ENCODE measurements around the gene LMF1.

LMF1 gene

GRCh38 chr16:1012135-1012534, 41.4 kb upstream of the LMF1 start:
- H3K36me3 ChIP-seq (ENCODE audit: control insufficient read depth in 5 of 5, insufficient read depth in 5 of 5, low read length in 5 of 5), result no peaks in the 10 kb centered on the region
- H3K4me1 ChIP-seq (ENCODE audit: control insufficient read depth in 5 of 5, insufficient read depth in 5 of 5, low read length in 5 of 5), result no peaks in the 10 kb centered on the region
- H3K4me3 ChIP-seq (ENCODE audit: low read depth in 1 of 5, low read length in 5 of 5), result no peak overlapping the region
- no peak overlapping the region for H3K9ac ChIP-seq (ENCODE audit: low read length in 5 of 5)
- no peak overlapping the region for H3K27ac ChIP-seq (ENCODE audit: low read depth, low read length)
- H3K9me3 ChIP-seq (ENCODE audit: control insufficient read depth in 5 of 5, low read length in 5 of 5), result no peaks in the 10 kb centered on the region
- H3K27me3 ChIP-seq (ENCODE audit: control insufficient read depth in 5 of 5, insufficient read depth in 4 of 5, low read length in 5 of 5), result peaks cover 15 to 45% (median 32%) of the 10 kb centered on the region in 5 donors

DNA sequence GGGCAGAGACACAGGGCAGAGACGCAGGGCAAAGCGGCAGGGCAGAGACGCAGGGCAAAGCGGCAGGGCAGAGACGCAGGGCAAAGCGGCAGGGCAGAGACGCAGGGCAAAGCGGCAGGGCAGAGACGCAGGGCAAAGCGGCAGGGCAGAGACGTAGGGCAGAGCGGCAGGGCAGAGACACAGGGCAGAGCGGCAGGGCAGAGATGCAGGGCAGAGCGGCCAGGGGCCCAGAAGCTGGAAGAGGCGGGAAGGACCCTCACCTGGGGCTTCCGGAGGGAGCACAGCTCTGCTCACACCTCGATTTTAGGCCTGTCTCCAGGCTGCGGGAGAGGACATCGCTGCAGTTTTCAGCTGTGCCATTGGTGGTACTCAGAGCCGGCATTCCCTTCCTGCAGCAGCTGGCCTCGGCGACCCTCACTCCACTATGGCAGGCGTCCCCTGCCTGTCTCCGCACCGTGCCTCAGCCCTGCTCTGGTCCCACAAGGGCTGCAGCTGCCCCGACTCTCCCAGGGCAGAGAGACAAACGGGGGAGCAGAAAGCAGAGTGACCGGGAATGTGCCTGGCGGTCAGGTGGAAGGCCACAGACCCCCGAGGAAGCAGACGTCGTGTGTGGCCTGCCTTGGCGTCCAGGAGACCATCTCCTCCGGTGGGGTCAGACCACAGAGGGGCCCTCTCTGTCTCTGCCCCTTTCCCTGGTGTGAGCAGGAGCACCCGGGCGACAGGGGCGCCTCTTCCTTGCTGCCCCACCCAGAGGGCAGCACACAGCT, 40.7 kb upstream of the LMF1 start:
- Histone ChIP-seq H3K9me3 (ENCODE audit: control insufficient read depth in 5 of 5, low read length in 5 of 5) (no peaks in the 10 kb centered on the region), H3K4me1 (ENCODE audit: control insufficient read depth in 5 of 5, insufficient read depth in 5 of 5, low read length in 5 of 5) (no peaks in the 10 kb centered on the region), H3K4me3 (ENCODE audit: low read depth in 1 of 5, low read length in 5 of 5) (no peak overlapping the region), H3K27ac (ENCODE audit: low read depth, low read length) (no peak overlapping the region), H3K9ac (ENCODE audit: low read length in 5 of 5) (no peak overlapping the region), H3K27me3 (ENCODE audit: control insufficient read depth in 5 of 5, insufficient read depth in 4 of 5, low read length in 5 of 5) (peaks cover 15 to 45% (median 32%) of the 10 kb centered on the region in 5 donors), H3K36me3 (ENCODE audit: control insufficient read depth in 5 of 5, insufficient read depth in 5 of 5, low read length in 5 of 5) (no peaks in the 10 kb centered on the region)

- no peaks in the 10 kb centered on the region for H3K9me3 ChIP-seq (ENCODE audit: control insufficient read depth in 5 of 5, low read length in 5 of 5)
- H3K4me1 ChIP-seq (ENCODE audit: control insufficient read depth in 5 of 5, insufficient read depth in 5 of 5, low read length in 5 of 5), result no peaks in the 10 kb centered on the region
- H3K4me3 ChIP-seq (ENCODE audit: low read depth in 1 of 5, low read length in 5 of 5), result no peak overlapping the region
- H3K9ac ChIP-seq (ENCODE audit: low read length in 5 of 5), result no peak overlapping the region
- H3K27me3 ChIP-seq (ENCODE audit: control insufficient read depth in 5 of 5, insufficient read depth in 4 of 5, low read length in 5 of 5), result peaks cover 15 to 45% (median 32%) of the 10 kb centered on the region in 5 donors
- no peak overlapping the region for H3K27ac ChIP-seq (ENCODE audit: low read depth, low read length)
- no peaks in the 10 kb centered on the region for H3K36me3 ChIP-seq (ENCODE audit: control insufficient read depth in 5 of 5, insufficient read depth in 5 of 5, low read length in 5 of 5)
Measured at GRCh38 chr16:1010815-1011214, 40.0 kb upstream of the LMF1 start.

GRCh38 chr16:1010251-1010650, 39.5 kb upstream of the LMF1 start:
- H3K9ac ChIP-seq (ENCODE audit: low read length in 5 of 5), result no peak overlapping the region
- peaks cover 15 to 45% (median 32%) of the 10 kb centered on the region in 5 donors for H3K27me3 ChIP-seq (ENCODE audit: control insufficient read depth in 5 of 5, insufficient read depth in 4 of 5, low read length in 5 of 5)
- H3K36me3 ChIP-seq (ENCODE audit: control insufficient read depth in 5 of 5, insufficient read depth in 5 of 5, low read length in 5 of 5), result no peaks in the 10 kb centered on the region
- H3K9me3 ChIP-seq (ENCODE audit: control insufficient read depth in 5 of 5, low read length in 5 of 5), result no peaks in the 10 kb centered on the region
- H3K4me1 ChIP-seq (ENCODE audit: control insufficient read depth in 5 of 5, insufficient read depth in 5 of 5, low read length in 5 of 5), result no peaks in the 10 kb centered on the region
- no peak overlapping the region for H3K4me3 ChIP-seq (ENCODE audit: low read depth in 1 of 5, low read length in 5 of 5)
- no peak overlapping the region for H3K27ac ChIP-seq (ENCODE audit: low read depth, low read length)

DNA sequence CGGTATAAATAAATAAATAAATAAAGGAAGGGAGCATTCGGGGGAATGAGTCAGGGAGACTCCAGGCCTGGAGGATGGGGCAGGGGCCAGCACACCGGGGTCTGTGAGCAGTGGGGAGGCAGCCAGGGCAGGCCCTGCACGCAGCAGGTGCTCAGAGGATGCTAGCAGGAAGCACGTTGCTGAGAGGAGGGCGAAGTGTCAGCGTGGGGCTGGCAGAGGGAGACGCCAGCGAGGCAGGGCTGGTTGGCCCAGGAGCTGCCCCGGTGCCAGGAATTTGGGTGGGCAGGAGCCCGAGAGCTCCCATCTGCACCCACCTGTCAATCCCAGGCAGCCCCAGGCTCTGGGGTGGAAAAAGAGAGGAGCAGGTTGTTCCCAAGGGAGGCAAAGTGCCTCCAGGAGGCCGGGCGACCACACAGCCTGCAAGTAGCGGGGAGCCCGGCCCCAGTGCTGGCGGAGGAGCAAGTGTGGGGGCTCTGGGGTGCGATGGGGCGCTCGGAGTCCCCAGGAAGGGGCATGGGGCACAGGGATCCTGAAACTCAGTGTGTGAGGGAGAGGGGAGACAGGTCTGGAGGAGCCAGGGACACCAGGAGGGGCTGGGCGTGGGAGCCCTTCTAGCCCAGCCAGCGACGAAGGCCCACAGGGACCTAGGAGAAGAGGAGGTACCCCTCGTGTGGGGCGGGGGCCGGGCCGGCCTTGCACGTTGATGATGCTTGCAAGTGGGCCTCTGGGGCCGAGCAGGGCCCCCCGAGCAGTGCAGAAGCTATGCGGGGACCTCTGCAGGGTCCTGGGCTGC, 38.8 kb upstream of the LMF1 start:
- no peak overlapping the region for H3K9ac ChIP-seq (ENCODE audit: low read length in 5 of 5)
- no peaks in the 10 kb centered on the region for H3K9me3 ChIP-seq (ENCODE audit: control insufficient read depth in 5 of 5, low read length in 5 of 5)
- H3K27me3 ChIP-seq (ENCODE audit: control insufficient read depth in 5 of 5, insufficient read depth in 4 of 5, low read length in 5 of 5), result peaks cover 15 to 45% (median 32%) of the 10 kb centered on the region in 5 donors
- H3K4me1 ChIP-seq (ENCODE audit: control insufficient read depth in 5 of 5, insufficient read depth in 5 of 5, low read length in 5 of 5), result no peaks in the 10 kb centered on the region
- H3K4me3 ChIP-seq (ENCODE audit: low read depth in 1 of 5, low read length in 5 of 5), result no peak overlapping the region
- no peak overlapping the region for H3K27ac ChIP-seq (ENCODE audit: low read depth, low read length)
- no peaks in the 10 kb centered on the region for H3K36me3 ChIP-seq (ENCODE audit: control insufficient read depth in 5 of 5, insufficient read depth in 5 of 5, low read length in 5 of 5)

GRCh38 chr16:1008085-1008484, 37.3 kb upstream of the LMF1 start:
- H3K36me3 ChIP-seq (ENCODE audit: control insufficient read depth in 5 of 5, insufficient read depth in 5 of 5, low read length in 5 of 5), result no peaks in the 10 kb centered on the region
- H3K27ac ChIP-seq (ENCODE audit: low read depth, low read length), result no peak overlapping the region
- peaks cover 0 to 8% (median under 1%) of the 10 kb centered on the region in 5 donors for H3K4me1 ChIP-seq (ENCODE audit: control insufficient read depth in 5 of 5, insufficient read depth in 5 of 5, low read length in 5 of 5)
- no peaks in the 10 kb centered on the region for H3K9me3 ChIP-seq (ENCODE audit: control insufficient read depth in 5 of 5, low read length in 5 of 5)
- no peak overlapping the region for H3K4me3 ChIP-seq (ENCODE audit: low read depth in 1 of 5, low read length in 5 of 5)
- H3K27me3 ChIP-seq (ENCODE audit: control insufficient read depth in 5 of 5, insufficient read depth in 4 of 5, low read length in 5 of 5), result peaks cover 15 to 47% (median 32%) of the 10 kb centered on the region in 5 donors
- H3K9ac ChIP-seq (ENCODE audit: low read length in 5 of 5), result no peak overlapping the region

DNA sequence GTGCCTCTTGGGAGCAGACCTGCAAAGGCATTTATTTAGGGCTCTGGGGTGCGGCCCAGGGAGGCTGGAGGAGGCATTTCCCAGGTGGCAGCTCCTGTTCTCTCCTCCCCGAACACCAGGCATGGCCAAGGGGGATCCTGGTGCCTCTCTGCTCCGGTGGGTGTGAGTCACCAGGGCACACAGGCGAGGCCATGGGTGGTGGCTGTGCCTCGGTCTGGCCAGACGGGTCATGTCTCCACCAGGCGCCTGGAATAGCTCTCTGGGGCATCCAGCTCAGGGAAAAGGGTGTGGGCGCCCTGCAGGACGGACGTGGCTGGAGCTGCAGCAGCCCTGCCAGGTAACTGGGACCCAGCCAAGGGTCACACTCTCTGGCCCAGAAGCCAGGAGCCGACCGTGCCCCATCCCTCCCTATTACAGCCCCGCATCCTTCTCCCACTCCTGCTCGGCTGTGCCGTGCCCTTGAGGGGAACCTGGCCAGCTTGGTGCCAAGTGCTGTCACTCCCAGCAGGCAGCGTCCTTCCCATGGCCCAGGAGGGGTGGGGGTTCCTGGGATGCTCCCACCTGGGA, 36.6 kb upstream of the LMF1 start:
- Histone ChIP-seq H3K4me3 (ENCODE audit: low read depth in 1 of 5, low read length in 5 of 5) (no peak overlapping the region), H3K9ac (ENCODE audit: low read length in 5 of 5) (no peak overlapping the region), H3K27ac (ENCODE audit: low read depth, low read length) (no peak overlapping the region), H3K9me3 (ENCODE audit: control insufficient read depth in 5 of 5, low read length in 5 of 5) (no peaks in the 10 kb centered on the region), H3K4me1 (ENCODE audit: control insufficient read depth in 5 of 5, insufficient read depth in 5 of 5, low read length in 5 of 5) (peaks cover 0 to 13% (median 6%) of the 10 kb centered on the region in 5 donors), H3K36me3 (ENCODE audit: control insufficient read depth in 5 of 5, insufficient read depth in 5 of 5, low read length in 5 of 5) (no peaks in the 10 kb centered on the region), H3K27me3 (ENCODE audit: control insufficient read depth in 5 of 5, insufficient read depth in 4 of 5, low read length in 5 of 5) (peaks cover 15 to 46% (median 32%) of the 10 kb centered on the region in 5 donors)

DNA sequence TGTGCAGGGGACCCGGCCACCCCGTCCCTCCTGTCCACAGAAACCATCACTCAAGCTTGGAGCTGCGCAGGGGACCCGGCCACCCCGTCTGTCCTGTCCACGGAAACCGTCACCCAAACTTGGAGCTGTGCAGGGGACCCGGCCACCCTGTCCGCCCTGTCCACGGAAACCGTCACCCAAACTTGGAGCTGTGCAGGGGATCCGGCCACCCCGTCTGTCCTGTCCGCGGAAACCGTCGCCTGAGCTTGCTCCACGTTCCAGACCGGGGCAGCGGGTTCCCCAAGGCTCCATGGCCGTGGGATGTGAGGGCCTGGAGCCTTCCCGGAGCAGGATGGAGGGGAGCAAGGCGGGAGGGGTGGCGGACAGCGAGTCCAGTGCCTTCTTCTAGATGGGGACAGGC, 36.0 kb upstream of the LMF1 start:
- no peak overlapping the region for H3K9ac ChIP-seq (ENCODE audit: low read length in 5 of 5)
- no peak overlapping the region for H3K27ac ChIP-seq (ENCODE audit: low read depth, low read length)
- H3K4me3 ChIP-seq (ENCODE audit: low read depth in 1 of 5, low read length in 5 of 5), result no peak overlapping the region
- no peaks in the 10 kb centered on the region for H3K36me3 ChIP-seq (ENCODE audit: control insufficient read depth in 5 of 5, insufficient read depth in 5 of 5, low read length in 5 of 5)
- H3K27me3 ChIP-seq (ENCODE audit: control insufficient read depth in 5 of 5, insufficient read depth in 4 of 5, low read length in 5 of 5), result peaks cover 15 to 46% (median 32%) of the 10 kb centered on the region in 5 donors
- no peaks in the 10 kb centered on the region for H3K9me3 ChIP-seq (ENCODE audit: control insufficient read depth in 5 of 5, low read length in 5 of 5)
- H3K4me1 ChIP-seq (ENCODE audit: control insufficient read depth in 5 of 5, insufficient read depth in 5 of 5, low read length in 5 of 5), result peaks cover 0 to 13% (median 7%) of the 10 kb centered on the region in 5 donors

DNA sequence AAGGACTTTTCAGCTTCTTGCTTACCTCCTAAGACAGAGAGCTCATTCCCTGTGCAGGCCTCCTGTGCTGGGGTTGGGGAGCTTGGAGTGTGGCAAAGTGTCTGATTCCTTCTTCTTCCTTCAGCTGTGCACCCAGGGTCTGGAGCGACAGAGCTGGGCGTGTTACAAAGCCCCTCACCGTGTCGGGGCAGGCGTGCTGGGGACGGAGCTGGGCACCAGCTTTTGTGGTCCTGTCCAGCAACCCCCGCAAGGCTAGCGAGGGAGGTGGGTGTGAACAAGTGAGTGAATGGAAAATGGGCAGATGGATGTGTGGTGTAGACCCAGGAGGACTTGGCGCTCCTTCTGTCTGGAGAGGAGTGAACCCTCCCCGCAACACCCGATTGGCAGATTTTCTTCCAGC, 34.5 kb upstream of the LMF1 start:
- H3K9ac ChIP-seq (ENCODE audit: low read length in 5 of 5), result no peak overlapping the region
- H3K36me3 ChIP-seq (ENCODE audit: control insufficient read depth in 5 of 5, insufficient read depth in 5 of 5, low read length in 5 of 5), result no peaks in the 10 kb centered on the region
- H3K4me3 ChIP-seq (ENCODE audit: low read depth in 1 of 5, low read length in 5 of 5), result no peak overlapping the region
- peaks cover 0 to 13% (median 7%) of the 10 kb centered on the region in 5 donors for H3K4me1 ChIP-seq (ENCODE audit: control insufficient read depth in 5 of 5, insufficient read depth in 5 of 5, low read length in 5 of 5)
- H3K27me3 ChIP-seq (ENCODE audit: control insufficient read depth in 5 of 5, insufficient read depth in 4 of 5, low read length in 5 of 5), result peaks cover 15 to 32% (median 28%) of the 10 kb centered on the region in 5 donors
- no peak overlapping the region for H3K27ac ChIP-seq (ENCODE audit: low read depth, low read length)
- H3K9me3 ChIP-seq (ENCODE audit: control insufficient read depth in 5 of 5, low read length in 5 of 5), result no peaks in the 10 kb centered on the region

All from subcutaneous abdominal adipose tissue (tissue), 5 donors.